ENCODE measurements around the gene CDH23. TPM values are rescaled to one million over a fixed set of nuclear protein-coding genes. Genes with fewer than 3 reads are reported as not detected.

Gene CDH23
- total and polyA plus RNA-seq, 9 of the 15 experiments (the other 6 are each of a cell fraction or from before 2014, with no cell fraction given): 0.18 to 1.2 (median 0.47) TPM

GRCh38 chr10:71640607-71641006 is 243.9 kb downstream of the CDH23 start:
- DNase-seq (ENCODE audit: extremely low read depth in 1 of 4, low spot score in 3 of 4) (no peak), ATAC-seq (no peak), FAIRE-seq (no peak)
- no TSS peak for BruUV-seq (replicated peaks)
- TF ChIP-seq TSC22D4 (tag; IDR thresholded peaks at IDR 0.05) (no peak), GABPB1 (CRISPR knock-in tag; IDR thresholded peaks at IDR 0.05) (no peak), EP400 (IDR thresholded peaks at IDR 0.05) (no peak), PTTG1 (tag; IDR thresholded peaks at IDR 0.05; ENCODE audit: low read depth) (no peak), ZNF785 (CRISPR knock-in tag; IDR thresholded peaks at IDR 0.05) (no peak), CTBP1 (IDR thresholded peaks at IDR 0.05; ENCODE audit: borderline replicate concordance) (no peak), RFX5 (IDR thresholded peaks at IDR 0.05; ENCODE audit: low read depth, low read length) (no peak), XRCC3 (IDR thresholded peaks at IDR 0.05) (no peak), KDM2B (CRISPR knock-in tag; IDR thresholded peaks at IDR 0.05) (no peak), HOXB6 (CRISPR knock-in tag; IDR thresholded peaks at IDR 0.05; ENCODE audit: borderline replicate concordance) (no peak)
- TF ChIP-seq, protein P1, sequence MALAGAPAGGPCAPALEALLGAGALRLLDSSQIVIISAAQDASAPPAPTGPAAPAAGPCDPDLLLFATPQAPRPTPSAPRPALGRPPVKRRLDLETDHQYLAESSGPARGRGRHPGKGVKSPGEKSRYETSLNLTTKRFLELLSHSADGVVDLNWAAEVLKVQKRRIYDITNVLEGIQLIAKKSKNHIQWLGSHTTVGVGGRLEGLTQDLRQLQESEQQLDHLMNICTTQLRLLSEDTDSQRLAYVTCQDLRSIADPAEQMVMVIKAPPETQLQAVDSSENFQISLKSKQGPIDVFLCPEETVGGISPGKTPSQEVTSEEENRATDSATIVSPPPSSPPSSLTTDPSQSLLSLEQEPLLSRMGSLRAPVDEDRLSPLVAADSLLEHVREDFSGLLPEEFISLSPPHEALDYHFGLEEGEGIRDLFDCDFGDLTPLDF (CRISPR knock-in tag; IDR thresholded peaks at IDR 0.05): no peak
- TF ChIP-seq, protein P2, sequence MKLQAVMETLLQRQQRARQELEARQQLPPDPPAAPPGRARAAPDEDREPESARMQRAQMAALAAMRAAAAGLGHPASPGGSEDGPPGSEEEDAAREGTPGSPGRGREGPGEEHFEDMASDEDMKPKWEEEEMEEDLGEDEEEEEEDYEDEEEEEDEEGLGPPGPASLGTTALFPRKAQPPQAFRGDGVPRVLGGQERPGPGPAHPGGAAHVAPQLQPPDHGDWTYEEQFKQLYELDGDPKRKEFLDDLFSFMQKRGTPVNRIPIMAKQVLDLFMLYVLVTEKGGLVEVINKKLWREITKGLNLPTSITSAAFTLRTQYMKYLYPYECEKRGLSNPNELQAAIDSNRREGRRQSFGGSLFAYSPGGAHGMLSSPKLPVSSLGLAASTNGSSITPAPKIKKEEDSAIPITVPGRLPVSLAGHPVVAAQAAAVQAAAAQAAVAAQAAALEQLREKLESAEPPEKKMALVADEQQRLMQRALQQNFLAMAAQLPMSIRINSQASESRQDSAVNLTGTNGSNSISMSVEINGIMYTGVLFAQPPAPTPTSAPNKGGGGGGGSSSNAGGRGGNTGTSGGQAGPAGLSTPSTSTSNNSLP (IDR thresholded peaks at IDR 0.05; ENCODE audit: borderline replicate concordance, low read depth, low read length): no peak
- H3K9me3 ChIP-seq (replicated peaks; ENCODE audit: control insufficient read depth, insufficient read depth, low read depth, low read length): no peaks in the 10 kb centered on the region
- no peak overlapping the region for H3K4me2 ChIP-seq (ENCODE audit: insufficient read depth, low read length)
- intact Hi-C loops (cut with micrococcal nuclease) (no loop called here), in situ Hi-C loops (cut with MboI) (no loop called here)
- no peaks in the 10 kb centered on the region for H3K27me3 ChIP-seq (ENCODE audit: control insufficient read depth in 2 of 2, insufficient read depth in 2 of 2, low read length in 2 of 2)
- no peak overlapping the region for H3K9ac ChIP-seq (ENCODE audit: insufficient read depth in 1 of 2, low read depth in 2 of 2, low read length in 2 of 2)
- H2AFZ ChIP-seq (ENCODE audit: low read depth, low read length): no peak overlapping the region
- 71% methylated on average over 8 of the region's 9 CpGs for WGBS (ENCODE audit: insufficient coverage, low coverage, missing lambda C conversion rate)
- H3K79me2 ChIP-seq (ENCODE audit: control insufficient read depth, insufficient read depth, low read length): no peaks in the 10 kb centered on the region
- H3K9me1 ChIP-seq (ENCODE audit: control insufficient read depth, insufficient read depth, low read length): peaks cover 3% of the 10 kb centered on the region
- ChIA-PET CTCF (ENCODE audit: low intra/inter-chr PET ratio) (no interaction called here), POLR2A (interaction anchor here (0.5 to 3.4 kb wide), 8 partner anchors 8 to 263 kb away, joined by 3 to 15 read pairs (median 3); no protein-coding TSS in a partner anchor)
- H3K36me3 ChIP-seq (ENCODE audit: control insufficient read depth, insufficient read depth, low read length): no peaks in the 10 kb centered on the region
- no peak overlapping the region for H3K4me3 ChIP-seq
- no peak overlapping the region for H3K27ac ChIP-seq (ENCODE audit: extremely low read depth, low read depth, low read length)
- H4K20me1 ChIP-seq (replicated peaks; ENCODE audit: control insufficient read depth, insufficient read depth, low read length): no peaks in the 10 kb centered on the region
- peaks cover 49 to 80% of the 10 kb centered on the region in 2 experiments for H3K4me1 ChIP-seq (replicated peaks in 1 of 2; ENCODE audit: control insufficient read depth in 2 of 2, insufficient read depth in 2 of 2, low read length in 2 of 2)
